ENCODE data around the gene NOTO.
A peak's percentile ranks its signal among the peaks of the same experiment; 100 is the strongest.
"Not testable (repeated sequence)": the region's sequence is repeated elsewhere in the genome, so short reads cannot be mapped to it uniquely, and the experiment has no call there.

Gene NOTO

GRCh38 chr2:73202156-73203054 is at the start of gene NOTO:
Gene NOTO, plus strand, starts transcription at chr2:73202574. Its CDS starts 93 bp downstream, at chr2:73202667.
- DNase-seq = no peak

GRCh38 chr2:73156539-73157124 is 45.7 kb upstream of the NOTO start:
- peak; percentile 22 for DNase-seq

GRCh38 chr2:73162856-73163391 is 39.5 kb upstream of the NOTO start:
- DNase-seq = no peak

- peak; percentile 48 for DNase-seq
Observed at GRCh38 chr2:73163483-73164367, 38.6 kb upstream of the NOTO start.

GRCh38 chr2:73165978-73166377 is 36.4 kb upstream of the NOTO start:
- DNase-seq = not testable (repeated sequence)

- not testable (repeated sequence) for DNase-seq
Observed at GRCh38 chr2:73166813-73167212, 35.6 kb upstream of the NOTO start.

GRCh38 chr2:73168348-73168747 is 34.0 kb upstream of the NOTO start:
- DNase-seq = not testable (repeated sequence)

GRCh38 chr2:73170341-73170740 is 32.0 kb upstream of the NOTO start:
- DNase-seq = not testable (repeated sequence)

GRCh38 chr2:73172963-73173362 is 29.4 kb upstream of the NOTO start:
- no peak for DNase-seq

GRCh38 chr2:73173781-73174180 is 28.6 kb upstream of the NOTO start:
- DNase-seq = no peak

GRCh38 chr2:73174244-73174643 is 28.1 kb upstream of the NOTO start:
- DNase-seq = no peak

GRCh38 chr2:73174941-73175662 is 27.3 kb upstream of the NOTO start:
- DNase-seq = no peak

- DNase-seq = no peak
Observed at GRCh38 chr2:73175663-73176204, 26.6 kb upstream of the NOTO start.

GRCh38 chr2:73176205-73176880 is 26.0 kb upstream of the NOTO start:
- DNase-seq = no peak

- peak; percentile 74 for DNase-seq
Observed at GRCh38 chr2:73176881-73177644, 25.3 kb upstream of the NOTO start.

- DNase-seq = no peak
Observed at GRCh38 chr2:73177645-73178255, 24.6 kb upstream of the NOTO start.

GRCh38 chr2:73185965-73186364 is 16.4 kb upstream of the NOTO start:
- no peak for DNase-seq

- no peak for DNase-seq
Observed at GRCh38 chr2:73187549-73187948, 14.8 kb upstream of the NOTO start.

- DNase-seq = no peak
Observed at GRCh38 chr2:73197579-73197978, 4.8 kb upstream of the NOTO start.

GRCh38 chr2:73200281-73200680 is 2.1 kb upstream of the NOTO start:
- not testable (repeated sequence) for DNase-seq
